Embryonic facial prominence (tissue), 1 donor: ENCODE data around the gene FBXO27.
"Not testable (repeated sequence)": the region's sequence is repeated elsewhere in the genome, so short reads cannot be mapped to it uniquely, and the experiment has no call there.

Experiments used
- DNase-seq: peaks from one replicate; pipeline ENCODE4 v3.0.0-alpha.2; 2016; ENCODE audit errors: extremely low spot score

FBXO27 gene

GRCh38 chr19:38988627-38989026 is 43.7 kb downstream of the FBXO27 start:
- not testable (repeated sequence) for DNase-seq

GRCh38 chr19:38987745-38988144 is 44.6 kb downstream of the FBXO27 start:
- DNase-seq, result not testable (repeated sequence)

- DNase-seq, result no peak
Observed at GRCh38 chr19:38985262-38985661, 47.1 kb downstream of the FBXO27 start.

- DNase-seq, result no peak
Observed at GRCh38 chr19:38980583-38981374, 51.6 kb downstream of the FBXO27 start.

GRCh38 chr19:38979812-38980211 is 52.5 kb downstream of the FBXO27 start:
- no peak for DNase-seq

GRCh38 chr19:38978326-38978689 is 54.0 kb downstream of the FBXO27 start:
- no peak for DNase-seq

- DNase-seq, result no peak
Observed at GRCh38 chr19:38977445-38978325, 54.7 kb downstream of the FBXO27 start.

- DNase-seq, result no peak
Observed at GRCh38 chr19:38975861-38976271, 56.5 kb downstream of the FBXO27 start.

- no peak for DNase-seq
Observed at GRCh38 chr19:38975214-38975860, 57.0 kb downstream of the FBXO27 start, which contains the start of gene FBXO17. Gene FBXO17 (minus strand): TSS chr19:38975742. CDS start chr19:38950319, 25,423 bp downstream.

- DNase-seq, result no peak
Observed at GRCh38 chr19:38974624-38975213, 57.6 kb downstream of the FBXO27 start.
